ENCODE results near the gene PGAM4.
"Not testable (repeated sequence)": the region's sequence is repeated elsewhere in the genome, so short reads cannot be mapped to it uniquely, and the experiment has no call there.

PGAM4 gene

GRCh38 chrX:77935886-77936285 is 33.6 kb downstream of the PGAM4 start:
- FAIRE-seq (peak; percentile 41), DNase-seq (ENCODE audit: insufficient read length, low spot score) (no peak)
- no peak for TF ChIP-seq CTCF (IDR thresholded peaks at IDR 0.05; ENCODE audit: insufficient read depth, missing control alignments)

- TF ChIP-seq CTCF (IDR thresholded peaks at IDR 0.05; ENCODE audit: insufficient read depth, missing control alignments) = no peak
- DNase-seq (ENCODE audit: insufficient read length, low spot score) (no peak), FAIRE-seq (no peak)
These were observed 38.9 kb downstream of the PGAM4 start for GRCh38 chrX:77930581-77930980.

GRCh38 chrX:77925764-77926163 is 43.7 kb downstream of the PGAM4 start:
- DNase-seq (ENCODE audit: insufficient read length, low spot score) (no peak), FAIRE-seq (no peak)
- TF ChIP-seq CTCF (IDR thresholded peaks at IDR 0.05; ENCODE audit: insufficient read depth, missing control alignments) = no peak

GRCh38 chrX:77924320-77924859 is 45.0 kb downstream of the PGAM4 start:
- TF ChIP-seq CTCF (IDR thresholded peaks at IDR 0.05; ENCODE audit: insufficient read depth, missing control alignments) = no peak
- no peak for DNase-seq (ENCODE audit: insufficient read length, low spot score)
- no peak for FAIRE-seq

- TF ChIP-seq CTCF (IDR thresholded peaks at IDR 0.05; ENCODE audit: insufficient read depth, missing control alignments) = no peak
- peak; percentile 68 for FAIRE-seq
These were observed 46.7 kb downstream of the PGAM4 start for GRCh38 chrX:77922787-77923186.

GRCh38 chrX:77919370-77919769 is 50.1 kb downstream of the PGAM4 start:
- DNase-seq (ENCODE audit: insufficient read length, low spot score); FAIRE-seq: not testable (repeated sequence)

More at GRCh38 chrX:77922787-77923186, 46.7 kb downstream of the PGAM4 start:
- DNase-seq (ENCODE audit: insufficient read length, low spot score) = no peak

- no peak for TF ChIP-seq CTCF (IDR thresholded peaks at IDR 0.05; ENCODE audit: insufficient read depth, missing control alignments)
- DNase-seq (ENCODE audit: insufficient read length, low spot score) (no peak), FAIRE-seq (no peak)
These were observed 50.9 kb downstream of the PGAM4 start for GRCh38 chrX:77918568-77918967.
